Measurements from ENCODE around the gene PTCH2.
"Not testable (repeated sequence)": the region's sequence is repeated elsewhere in the genome, so short reads cannot be mapped to it uniquely, and the experiment has no call there.

Gene PTCH2

GRCh38 chr1:44835738-44836675 lies 7.0 kb downstream of the PTCH2 start:
- peak; percentile 90 for DNase-seq

GRCh38 chr1:44834328-44834727 lies 8.7 kb downstream of the PTCH2 start:
- DNase-seq = no peak

- DNase-seq = no peak
Observed at GRCh38 chr1:44832056-44832705, 10.9 kb downstream of the PTCH2 start.

- DNase-seq = no peak
Observed at GRCh38 chr1:44831516-44831915, 11.5 kb downstream of the PTCH2 start.

- DNase-seq = no peak
Observed at GRCh38 chr1:44830900-44831304, 12.2 kb downstream of the PTCH2 start.

- DNase-seq = no peak
Observed at GRCh38 chr1:44829506-44830384, 13.3 kb downstream of the PTCH2 start.

GRCh38 chr1:44828841-44829440 lies 14.1 kb downstream of the PTCH2 start:
- no peak for DNase-seq

GRCh38 chr1:44828003-44828651 lies 14.9 kb downstream of the PTCH2 start:
- DNase-seq = no peak

- no peak for DNase-seq
Observed at GRCh38 chr1:44827197-44828002, 15.7 kb downstream of the PTCH2 start.

- DNase-seq = no peak
Observed at GRCh38 chr1:44826375-44827196, 16.5 kb downstream of the PTCH2 start.

GRCh38 chr1:44824392-44824791 lies 18.7 kb downstream of the PTCH2 start:
- DNase-seq = not testable (repeated sequence)

GRCh38 chr1:44822981-44823451 lies 20.0 kb downstream of the PTCH2 start:
- DNase-seq = no peak

GRCh38 chr1:44822131-44822701 lies 20.8 kb downstream of the PTCH2 start:
- no peak for DNase-seq

GRCh38 chr1:44821240-44821715 lies 21.8 kb downstream of the PTCH2 start:
- no peak for DNase-seq

GRCh38 chr1:44820328-44821239 lies 22.5 kb downstream of the PTCH2 start:
- no peak for DNase-seq

GRCh38 chr1:44819608-44820327 lies 23.3 kb downstream of the PTCH2 start:
- peak; percentile 74 for DNase-seq

GRCh38 chr1:44819196-44819607 lies 23.9 kb downstream of the PTCH2 start:
- no peak for DNase-seq

Measured in activated CD8-positive, alpha-beta memory T cell treated with anti-CD3 and anti-CD28 coated beads, Interleukin-2, amount 50 U/mL, for 4 hours (primary cell).